Endodermal cell (in vitro differentiated cells): ENCODE data around the gene DACH1. TPM values are rescaled to one million over a fixed set of nuclear protein-coding genes. Genes with fewer than 3 reads are reported as not detected.

Experiments
- DNase-seq: peaks from one replicate; pipeline ENCODE4 v3.0.0-alpha.2; 2017
- H3K27ac ChIP-seq: 2 replicates; pipeline ENCODE4 v1.5.1; 2013; ENCODE audit warnings: mild to moderate bottlenecking, low read depth, low read length, moderate library complexity
- H3K27me3 ChIP-seq: 2 replicates; pipeline ENCODE4 v1.6.1; 2013; ENCODE audit warnings: mild to moderate bottlenecking, low read length, moderate library complexity; ENCODE audit not compliant: insufficient read depth, control insufficient read depth, poor library complexity, severe bottlenecking
- H3K36me3 ChIP-seq: 2 replicates; pipeline ENCODE4 v1.7.0; 2013; ENCODE audit warnings: mild to moderate bottlenecking, low read length, moderate library complexity; ENCODE audit not compliant: control insufficient read depth, insufficient read depth
- H3K4me1 ChIP-seq: one replicate; pipeline ENCODE4 v1.7.0; 2013; ENCODE audit warnings: low read length; ENCODE audit not compliant: control insufficient read depth, insufficient read depth
- H3K4me3 ChIP-seq: 2 replicates; pipeline ENCODE4 v1.5.1; 2013; ENCODE audit warnings: mild to moderate bottlenecking, low read length, moderate library complexity
- H3K9ac ChIP-seq: 2 replicates; pipeline ENCODE4 v1.6.1; 2013; ENCODE audit warnings: mild to moderate bottlenecking, low read length, moderate library complexity; ENCODE audit not compliant: poor library complexity, severe bottlenecking; ENCODE audit errors: extremely low read depth
- H3K9me3 ChIP-seq: 2 replicates; pipeline ENCODE4 v1.6.1; 2013; ENCODE audit warnings: mild to moderate bottlenecking, low read length, moderate library complexity; ENCODE audit not compliant: control insufficient read depth
- H3K27ac Mint-ChIP-seq: 2 replicates; pipeline ENCODE4 v1.8.0; 2020; ENCODE audit warnings: mixed read lengths
- H3K27me3 Mint-ChIP-seq: 2 replicates; pipeline ENCODE4 v1.8.0; 2021; ENCODE audit warnings: mild to moderate bottlenecking, mixed read lengths; ENCODE audit not compliant: insufficient read depth
- H3K36me3 Mint-ChIP-seq: 2 replicates; pipeline ENCODE4 v1.8.0; 2020; ENCODE audit warnings: low read depth, mixed read lengths
- H3K4me1 Mint-ChIP-seq: 2 replicates; pipeline ENCODE4 v1.8.0; 2020; ENCODE audit warnings: mixed read lengths
- H3K4me3 Mint-ChIP-seq: 2 replicates; pipeline ENCODE4 v1.8.0; 2020; ENCODE audit warnings: mild to moderate bottlenecking, moderate library complexity, mixed read lengths
- H3K9me3 Mint-ChIP-seq: 2 replicates; pipeline ENCODE4 v1.8.0; 2020; ENCODE audit warnings: mild to moderate bottlenecking, mixed read lengths
- WGBS, 2 experiments: methylation state at CpG; one replicate each; pipeline versions ENCODE4 v1.1.5 to v1.1.7; 2013; ENCODE audit warnings: missing lambda C conversion rate in 2 of 2, mixed read lengths in 1 of 2; ENCODE audit not compliant: insufficient coverage in 1 of 2, insufficient read length in 1 of 2; 5-methylcytosine and 5-hydroxymethylcytosine counted together
- total RNA-seq, 2 donors: library from RNA; stranded (reverse); fragmentation: NEBNext Ultra II Directional in 1 of 2; extraction: Animal tissue kit (Norgen Biotek cat#: 25700) in 1 of 2; gene quantifications; 2 replicates in 1 of 2; 3 replicates in 1 of 2; pipeline ENCODE4 v1.2.1, GENCODE V29; 2021
- TF ChIP-seq, protein P1 (sequence below): fragments of 200-600 bp; sonication (generic); conservative IDR thresholded peaks from 2 replicates; pipeline ENCODE4 v1.5.0; 2021; ENCODE audit warnings: antibody characterized with exemption, mild to moderate bottlenecking

DACH1 gene
- total RNA-seq, 2 donors from 2014 or later: 0.81 to 1.2 TPM

DNA sequence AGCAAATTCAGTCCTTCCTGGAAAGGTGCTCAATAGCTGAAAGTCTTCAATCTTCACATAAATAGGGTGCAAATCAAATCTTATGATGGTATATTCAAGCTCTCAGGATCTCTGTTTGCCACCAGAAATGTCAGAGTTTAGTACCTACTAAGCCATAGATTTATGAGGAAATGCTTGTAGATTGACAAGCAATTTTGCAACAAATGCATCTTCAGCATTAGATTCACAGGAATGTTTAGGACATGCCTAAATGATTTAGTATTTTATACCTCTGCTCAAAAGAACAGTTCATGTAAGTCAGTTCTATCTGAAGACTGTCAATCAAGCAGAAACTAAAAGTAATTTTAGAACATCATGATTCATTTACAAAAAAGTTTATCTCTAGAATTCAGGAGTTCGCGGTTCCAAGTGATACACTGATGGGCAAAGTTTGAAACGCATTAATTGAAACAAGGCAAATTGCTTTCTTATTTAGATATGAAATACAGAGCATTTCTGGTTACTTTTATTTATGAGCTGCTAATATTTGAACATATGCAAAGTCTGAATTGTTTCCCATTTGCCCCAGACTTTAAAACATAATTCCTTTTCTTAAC lies 65.7 kb downstream of the DACH1 start:
- Histone ChIP-seq H3K4me1 (no peaks in the 10 kb centered on the region), H3K9me3 (no peaks in the 10 kb centered on the region), H3K9ac (no peak overlapping the region), H3K36me3 (no peaks in the 10 kb centered on the region), H3K27ac (no peak overlapping the region), H3K27me3 (no peaks in the 10 kb centered on the region), H3K4me3 (no peak overlapping the region)
- no peaks in the 10 kb centered on the region for H3K9me3 Mint-ChIP-seq
- TF ChIP-seq, protein P1, sequence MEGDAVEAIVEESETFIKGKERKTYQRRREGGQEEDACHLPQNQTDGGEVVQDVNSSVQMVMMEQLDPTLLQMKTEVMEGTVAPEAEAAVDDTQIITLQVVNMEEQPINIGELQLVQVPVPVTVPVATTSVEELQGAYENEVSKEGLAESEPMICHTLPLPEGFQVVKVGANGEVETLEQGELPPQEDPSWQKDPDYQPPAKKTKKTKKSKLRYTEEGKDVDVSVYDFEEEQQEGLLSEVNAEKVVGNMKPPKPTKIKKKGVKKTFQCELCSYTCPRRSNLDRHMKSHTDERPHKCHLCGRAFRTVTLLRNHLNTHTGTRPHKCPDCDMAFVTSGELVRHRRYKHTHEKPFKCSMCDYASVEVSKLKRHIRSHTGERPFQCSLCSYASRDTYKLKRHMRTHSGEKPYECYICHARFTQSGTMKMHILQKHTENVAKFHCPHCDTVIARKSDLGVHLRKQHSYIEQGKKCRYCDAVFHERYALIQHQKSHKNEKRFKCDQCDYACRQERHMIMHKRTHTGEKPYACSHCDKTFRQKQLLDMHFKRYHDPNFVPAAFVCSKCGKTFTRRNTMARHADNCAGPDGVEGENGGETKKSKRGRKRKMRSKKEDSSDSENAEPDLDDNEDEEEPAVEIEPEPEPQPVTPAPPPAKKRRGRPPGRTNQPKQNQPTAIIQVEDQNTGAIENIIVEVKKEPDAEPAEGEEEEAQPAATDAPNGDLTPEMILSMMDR: no peak
- DNase-seq: no peak
- H3K4me1 Mint-ChIP-seq: peaks cover 4% of the 10 kb centered on the region
- WGBS, 2 experiments: 96 to 100% methylated on average over 1 to 3 of the region's 3 CpGs
- no peaks in the 10 kb centered on the region for H3K36me3 Mint-ChIP-seq
- H3K27ac Mint-ChIP-seq: no peak overlapping the region
- no peak overlapping the region for H3K4me3 Mint-ChIP-seq
- no peaks in the 10 kb centered on the region for H3K27me3 Mint-ChIP-seq

DNA sequence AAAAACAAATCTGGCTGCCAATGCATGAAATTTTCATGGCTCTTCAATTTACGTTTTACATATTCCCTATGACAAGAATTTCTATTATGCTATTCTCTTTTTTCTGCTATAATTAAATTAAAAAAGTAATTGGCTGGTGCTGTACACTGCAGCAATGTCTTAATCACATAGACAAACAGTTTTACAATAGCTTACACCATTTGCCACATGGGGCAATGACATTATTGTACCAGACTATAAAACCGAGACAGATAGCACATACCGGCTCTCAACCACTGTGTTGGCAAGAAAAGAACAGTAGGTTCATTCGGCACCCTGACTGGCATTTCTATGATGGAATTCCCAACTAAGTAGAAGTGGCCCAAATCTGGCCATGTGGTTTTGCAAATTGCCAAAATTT lies 67.7 kb downstream of the DACH1 start:
- Mint-ChIP-seq H3K4me3 (no peak overlapping the region), H3K27me3 (no peaks in the 10 kb centered on the region), H3K36me3 (no peaks in the 10 kb centered on the region), H3K27ac (no peak overlapping the region), H3K4me1 (peaks cover 4% of the 10 kb centered on the region), H3K9me3 (no peaks in the 10 kb centered on the region)
- Histone ChIP-seq H3K27me3 (no peaks in the 10 kb centered on the region), H3K4me3 (no peak overlapping the region), H3K9ac (no peak overlapping the region), H3K9me3 (no peaks in the 10 kb centered on the region), H3K4me1 (no peaks in the 10 kb centered on the region), H3K36me3 (no peaks in the 10 kb centered on the region), H3K27ac (no peak overlapping the region)
- TF ChIP-seq, protein P1: no peak
- no peak for DNase-seq
- WGBS, 2 experiments: 80 to 93% methylated on average over 3 of the region's 4 CpGs

DNA sequence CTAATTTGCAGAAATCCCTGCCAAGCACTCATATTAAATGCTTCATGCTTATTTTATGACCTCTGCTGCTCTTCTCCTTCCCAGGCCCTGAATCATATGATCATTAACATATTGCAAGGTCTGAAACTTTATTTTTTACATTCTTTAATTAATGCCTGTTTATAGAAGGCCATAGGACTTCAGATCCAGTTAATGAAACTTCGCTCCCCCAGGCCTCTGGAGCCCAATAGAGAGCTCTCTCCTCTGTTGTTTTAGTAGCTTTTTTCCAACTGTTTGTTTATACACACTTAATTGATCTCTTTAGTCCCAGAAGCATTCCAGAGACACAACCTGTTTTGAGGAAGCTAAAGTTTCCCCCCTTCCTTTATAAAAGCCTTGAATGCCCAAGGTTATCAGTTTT lies 68.3 kb downstream of the DACH1 start:
- H3K9ac ChIP-seq: no peak overlapping the region
- H3K27ac Mint-ChIP-seq: no peak overlapping the region
- no peak overlapping the region for H3K4me3 Mint-ChIP-seq
- H3K27me3 ChIP-seq: no peaks in the 10 kb centered on the region
- H3K36me3 Mint-ChIP-seq: no peaks in the 10 kb centered on the region
- TF ChIP-seq, protein P1: no peak
- H3K4me1 Mint-ChIP-seq: peaks cover 4% of the 10 kb centered on the region
- H3K36me3 ChIP-seq: no peaks in the 10 kb centered on the region
- H3K9me3 Mint-ChIP-seq: no peaks in the 10 kb centered on the region
- DNase-seq: no peak
- 88% methylated on average over 1 of the region's 1 CpG; no CpG with 5 or more reads in 1 of the 2 experiments for WGBS, 2 experiments
- H3K9me3 ChIP-seq: no peaks in the 10 kb centered on the region
- H3K27ac ChIP-seq: no peak overlapping the region
- no peaks in the 10 kb centered on the region for H3K27me3 Mint-ChIP-seq
- no peaks in the 10 kb centered on the region for H3K4me1 ChIP-seq
- H3K4me3 ChIP-seq: no peak overlapping the region
